SW480 (cell line): ENCODE measurements around the gene ZNF768.
A peak's percentile ranks its signal among the peaks of the same experiment; 100 is the strongest.
"Not testable (repeated sequence)": the region's sequence is repeated elsewhere in the genome, so short reads cannot be mapped to it uniquely, and the experiment has no call there.

Experiments
- DNase-seq: peaks from one replicate; pipeline ENCODE4 v3.0.0-alpha.2; 2016; ENCODE audit warnings: low spot score

Gene ZNF768

GRCh38 chr16:30510376-30510938 is 15.9 kb downstream of the ZNF768 start:
- no peak for DNase-seq

- DNase-seq: no peak
Measured at GRCh38 chr16:30509081-30509765, 17.1 kb downstream of the ZNF768 start.

GRCh38 chr16:30503403-30504296 is 22.7 kb downstream of the ZNF768 start:
- DNase-seq: no peak

- no peak for DNase-seq
Measured at GRCh38 chr16:30499284-30499683, 27.1 kb downstream of the ZNF768 start.

GRCh38 chr16:30494709-30495108 is 31.7 kb downstream of the ZNF768 start:
- no peak for DNase-seq

GRCh38 chr16:30493941-30494488 is 32.4 kb downstream of the ZNF768 start:
- DNase-seq: no peak

- DNase-seq: peak; percentile 55
Measured at GRCh38 chr16:30491744-30492308, 34.5 kb downstream of the ZNF768 start.

- DNase-seq: no peak
Measured at GRCh38 chr16:30491229-30491628, 35.1 kb downstream of the ZNF768 start.

- no peak for DNase-seq
Measured at GRCh38 chr16:30490210-30490609, 36.2 kb downstream of the ZNF768 start.

GRCh38 chr16:30488764-30489605 is 37.4 kb downstream of the ZNF768 start:
- DNase-seq: no peak

GRCh38 chr16:30485818-30486436 is 40.4 kb downstream of the ZNF768 start:
- no peak for DNase-seq

GRCh38 chr16:30484887-30485286 is 41.5 kb downstream of the ZNF768 start:
- no peak for DNase-seq

GRCh38 chr16:30482366-30482765 is 44.0 kb downstream of the ZNF768 start:
- DNase-seq: peak; percentile 14

GRCh38 chr16:30481381-30481780 is 45.0 kb downstream of the ZNF768 start:
- no peak for DNase-seq

GRCh38 chr16:30478766-30479478 is 47.4 kb downstream of the ZNF768 start:
- DNase-seq: no peak

GRCh38 chr16:30477773-30478172 is 48.6 kb downstream of the ZNF768 start:
- DNase-seq: not testable (repeated sequence)

GRCh38 chr16:30476991-30477390 is 49.4 kb downstream of the ZNF768 start:
- no peak for DNase-seq

GRCh38 chr16:30474684-30475083 is 51.7 kb downstream of the ZNF768 start:
- DNase-seq: no peak

GRCh38 chr16:30474074-30474452 is 52.3 kb downstream of the ZNF768 start:
- DNase-seq: no peak
